ENCODE results near the gene PNMA1. TPM values are rescaled to one million over a fixed set of nuclear protein-coding genes. Genes with fewer than 3 reads are reported as not detected.

Gene PNMA1
- total and polyA plus RNA-seq, 2 donors: 38.3 to 85.8 TPM

GRCh38 chr14:73666583-73666982, 47.6 kb downstream of the PNMA1 start:
- H3K4me3 ChIP-seq (ENCODE audit: low read depth, low read length): no peak overlapping the region
- no peak overlapping the region for H3K27ac ChIP-seq (ENCODE audit: low read depth)
- DNase-seq (ENCODE audit: extremely low spot score): no peak
- H3K36me3 ChIP-seq (ENCODE audit: insufficient read depth): peaks cover 2% of the 10 kb centered on the region
- H3K4me1 ChIP-seq (ENCODE audit: insufficient read depth): no peaks in the 10 kb centered on the region
- WGBS: 85% methylated on average over 5 of the region's 5 CpGs

GRCh38 chr14:73665130-73665529, 49.1 kb downstream of the PNMA1 start:
- no peaks in the 10 kb centered on the region for H3K4me1 ChIP-seq (ENCODE audit: insufficient read depth)
- H3K27ac ChIP-seq (ENCODE audit: low read depth): no peak overlapping the region
- DNase-seq (ENCODE audit: extremely low spot score): no peak
- WGBS: 96% methylated on average over 2 of the region's 2 CpGs
- H3K4me3 ChIP-seq (ENCODE audit: low read depth, low read length): no peak overlapping the region
- H3K36me3 ChIP-seq (ENCODE audit: insufficient read depth): peaks cover 2% of the 10 kb centered on the region

- DNase-seq (ENCODE audit: extremely low spot score): no peak
- Histone ChIP-seq H3K36me3 (ENCODE audit: insufficient read depth) (peaks cover 3% of the 10 kb centered on the region), H3K4me1 (ENCODE audit: insufficient read depth) (no peaks in the 10 kb centered on the region), H3K27ac (ENCODE audit: low read depth) (no peak overlapping the region), H3K4me3 (ENCODE audit: low read depth, low read length) (no peak overlapping the region)
Measured at GRCh38 chr14:73663548-73664212, 50.5 kb downstream of the PNMA1 start.

GRCh38 chr14:73662487-73662943, 51.7 kb downstream of the PNMA1 start:
- no peak overlapping the region for H3K4me3 ChIP-seq (ENCODE audit: low read depth, low read length)
- H3K36me3 ChIP-seq (ENCODE audit: insufficient read depth): peaks cover 4% of the 10 kb centered on the region
- DNase-seq (ENCODE audit: extremely low spot score): no peak
- no peak overlapping the region for H3K27ac ChIP-seq (ENCODE audit: low read depth)
- H3K4me1 ChIP-seq (ENCODE audit: insufficient read depth): no peaks in the 10 kb centered on the region
- 60% methylated on average over 1 of the region's 1 CpG for WGBS

GRCh38 chr14:73661872-73662271, 52.3 kb downstream of the PNMA1 start:
- 69% methylated on average over 2 of the region's 2 CpGs for WGBS
- H3K27ac ChIP-seq (ENCODE audit: low read depth): no peak overlapping the region
- H3K4me3 ChIP-seq (ENCODE audit: low read depth, low read length): no peak overlapping the region
- DNase-seq (ENCODE audit: extremely low spot score): no peak
- H3K4me1 ChIP-seq (ENCODE audit: insufficient read depth): no peaks in the 10 kb centered on the region
- peaks cover 4% of the 10 kb centered on the region for H3K36me3 ChIP-seq (ENCODE audit: insufficient read depth)

Small RNA genes lying within 50 kb of the gene (small RNA-seq; reads per million reads assigned to genes)
- not detected for gene MIR4505

Other genes with a start within 250 kb of the PNMA1 start
- gene RIOX1, start 223.5 kb downstream of the PNMA1 start, total RNA-seq: 9.9 TPM
- 9.7 TPM for gene RIOX1, start 223.5 kb downstream of the PNMA1 start, polyA plus RNA-seq
- 1.7 TPM for gene ACOT1, start 177.2 kb downstream of the PNMA1 start, total RNA-seq
- 12.0 TPM for gene ACOT1, start 177.2 kb downstream of the PNMA1 start, polyA plus RNA-seq
- 0.37 TPM for gene HEATR4, start 155.4 kb downstream of the PNMA1 start, total RNA-seq
- 0.37 TPM for gene HEATR4, start 155.4 kb downstream of the PNMA1 start, polyA plus RNA-seq
- 39.4 TPM for gene ACOT2, start 145.2 kb downstream of the PNMA1 start, total RNA-seq
- gene ACOT2, start 145.2 kb downstream of the PNMA1 start, polyA plus RNA-seq: 84.3 TPM
- gene ACOT4, start 122.5 kb downstream of the PNMA1 start, total RNA-seq: 1.6 TPM
- gene ACOT4, start 122.5 kb downstream of the PNMA1 start, polyA plus RNA-seq: 1.0 TPM
- gene ACOT6, start 101.9 kb downstream of the PNMA1 start, total RNA-seq: not detected
- gene ACOT6, start 101.9 kb downstream of the PNMA1 start, polyA plus RNA-seq: not detected
- 13.3 TPM for gene DNAL1, start 69.4 kb downstream of the PNMA1 start, total RNA-seq
- 6.3 TPM for gene DNAL1, start 69.4 kb downstream of the PNMA1 start, polyA plus RNA-seq
- gene PTGR2, start 137.4 kb upstream of the PNMA1 start, total RNA-seq: 13.3 TPM
- gene PTGR2, start 137.4 kb upstream of the PNMA1 start, polyA plus RNA-seq: 5.5 TPM
- 75.4 TPM for gene ZNF410, start 172.5 kb upstream of the PNMA1 start, total RNA-seq
- 32.9 TPM for gene ZNF410, start 172.5 kb upstream of the PNMA1 start, polyA plus RNA-seq
- 7.9 TPM for gene FAM161B, start 235.7 kb upstream of the PNMA1 start, total RNA-seq
- gene FAM161B, start 235.7 kb upstream of the PNMA1 start, polyA plus RNA-seq: 7.4 TPM
- 26.1 TPM for gene COQ6, start 235.9 kb upstream of the PNMA1 start, total RNA-seq
- gene COQ6, start 235.9 kb upstream of the PNMA1 start, polyA plus RNA-seq: 29.7 TPM

All from urinary bladder (tissue), 4 donors.